NCI-H1417 treated with DMSO at 0.1 percent for 48 hours (cell line): Measurements from ENCODE around the gene NDUFS1.
"Not testable (repeated sequence)": the region's sequence is repeated elsewhere in the genome, so short reads cannot be mapped to it uniquely, and the experiment has no call there.

ENCODE experiments used
- DNase-seq: peaks from one replicate; lab custom pipeline; 2025; lab: John Stamatoyannopoulos, UW

The NDUFS1 gene

DNA sequence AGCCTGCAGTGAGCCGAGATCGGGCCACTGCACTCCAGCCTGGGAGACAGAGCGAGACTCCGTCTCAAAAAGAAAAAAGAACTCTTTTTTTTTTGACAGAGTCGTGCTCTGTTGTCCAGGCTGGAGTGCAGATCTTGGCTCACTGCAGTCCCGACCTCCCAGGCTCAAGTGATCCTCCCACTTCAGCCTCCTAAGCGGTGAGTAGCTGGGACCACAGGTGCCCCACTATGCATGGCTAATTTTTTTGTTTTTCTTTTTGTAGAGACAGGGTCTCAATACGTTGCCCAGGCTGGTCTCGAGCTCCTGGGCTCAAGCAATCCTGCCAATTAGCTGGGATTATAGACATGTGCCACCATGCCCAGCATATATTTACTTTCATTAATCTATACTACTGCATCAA is 60.8 kb downstream of the NDUFS1 start:
- no peak for DNase-seq

GRCh38 chr2:206096876-206097275 is 62.4 kb downstream of the NDUFS1 start:
- DNase-seq = no peak

DNA sequence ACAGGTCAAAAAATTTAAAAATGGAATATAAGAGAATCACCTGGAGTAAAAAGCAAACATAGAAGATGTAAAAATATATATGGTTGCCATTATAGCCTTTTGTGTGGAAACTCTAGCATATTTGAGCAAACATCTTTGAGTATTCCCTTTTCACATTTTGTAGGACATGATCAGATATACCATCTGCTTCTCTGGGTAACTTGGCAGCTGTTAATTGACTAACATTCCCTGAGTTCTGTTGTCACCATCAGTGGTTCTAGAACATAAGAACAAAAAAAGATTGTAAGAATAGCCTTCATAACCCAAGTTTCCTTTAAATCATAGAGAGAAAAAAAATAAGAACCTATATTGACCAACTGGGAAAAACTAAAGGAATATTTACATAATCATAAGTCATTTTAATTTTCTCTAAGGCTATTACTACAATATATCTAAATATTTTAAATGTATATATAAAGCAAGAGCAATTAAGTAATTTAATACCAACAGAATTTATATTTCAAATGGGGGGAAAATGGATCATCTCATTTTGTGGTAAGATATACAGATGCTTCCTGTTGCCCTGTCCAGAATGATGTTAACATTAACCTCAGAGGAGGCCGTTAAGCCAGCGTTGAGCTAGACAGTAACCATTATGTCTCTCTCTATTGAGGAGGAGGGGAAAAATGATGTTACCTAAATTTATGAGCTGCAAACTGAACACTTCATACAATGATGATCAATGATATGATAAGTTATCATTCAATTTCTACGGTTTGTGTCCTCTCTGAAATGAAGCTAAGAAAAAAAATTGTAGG is 63.5 kb downstream of the NDUFS1 start:
- no peak for DNase-seq

DNA sequence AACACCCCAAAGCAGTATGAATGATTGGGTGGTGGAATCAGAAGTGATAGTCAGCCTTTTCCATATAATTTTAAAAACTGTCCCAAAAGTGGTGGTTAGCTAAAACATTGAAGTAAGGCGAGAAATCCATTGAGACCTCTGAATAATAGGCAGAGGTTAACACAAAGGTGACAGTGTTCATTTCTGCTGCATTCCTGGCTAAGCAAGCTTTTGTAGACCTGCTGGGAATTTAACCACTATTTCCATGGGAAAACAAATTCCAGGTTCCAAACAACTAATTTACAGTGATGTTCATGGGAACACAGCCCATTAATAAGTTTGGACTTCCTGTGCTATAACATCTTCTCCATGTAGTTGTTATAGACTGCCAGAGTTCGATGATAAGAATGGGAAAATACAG is 66.9 kb downstream of the NDUFS1 start:
- no peak for DNase-seq

- no peak for DNase-seq
Measured at GRCh38 chr2:206088248-206088647, 71.0 kb downstream of the NDUFS1 start.

- no peak for DNase-seq
Measured at GRCh38 chr2:206086716-206087350, 72.4 kb downstream of the NDUFS1 start.

DNA sequence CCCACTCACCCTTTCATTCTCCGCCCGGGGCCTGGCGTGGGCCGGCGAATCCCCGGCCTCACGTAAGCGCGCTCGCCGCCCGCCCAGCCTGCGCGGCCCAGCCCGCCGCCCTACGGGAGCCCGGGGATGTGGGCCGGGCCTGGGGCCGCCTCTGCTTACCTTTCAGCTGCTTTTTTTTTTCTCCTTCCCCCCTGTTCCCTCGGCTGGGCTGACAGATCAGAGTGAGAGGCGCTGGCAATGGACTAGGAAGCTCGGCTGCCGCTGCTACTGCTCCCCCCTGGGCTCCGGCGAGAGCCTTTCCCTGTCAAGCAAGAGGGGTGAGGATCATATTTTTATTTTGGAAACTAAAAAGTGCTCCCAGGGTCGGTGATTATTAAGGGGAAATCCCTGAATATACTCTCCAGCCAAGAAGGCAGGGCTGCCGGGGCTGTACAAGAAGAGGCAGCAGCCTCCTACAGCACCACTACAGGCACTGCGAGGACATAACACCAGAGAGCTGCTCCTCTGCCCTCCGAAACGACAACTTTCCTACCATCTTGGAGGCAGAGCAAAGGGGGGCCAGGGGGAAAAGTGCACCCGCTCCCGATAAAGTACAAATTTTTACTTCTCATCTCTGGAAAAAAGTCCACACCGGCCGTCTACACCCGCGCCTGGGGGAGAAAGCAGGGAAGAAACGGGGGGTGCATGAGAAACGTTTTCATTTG is 73.3 kb downstream of the NDUFS1 start, which contains the start of gene INO80D:
Gene INO80D (minus strand): TSS at position 433 of the 704 bp plus-strand sequence. CDS start 23,158 bp downstream, outside the sequence.
- peak; percentile 79 for DNase-seq

GRCh38 chr2:206084870-206085741 is 74.1 kb downstream of the NDUFS1 start:
- DNase-seq = no peak

GRCh38 chr2:206084439-206084869 is 74.8 kb downstream of the NDUFS1 start:
- no peak for DNase-seq

DNA sequence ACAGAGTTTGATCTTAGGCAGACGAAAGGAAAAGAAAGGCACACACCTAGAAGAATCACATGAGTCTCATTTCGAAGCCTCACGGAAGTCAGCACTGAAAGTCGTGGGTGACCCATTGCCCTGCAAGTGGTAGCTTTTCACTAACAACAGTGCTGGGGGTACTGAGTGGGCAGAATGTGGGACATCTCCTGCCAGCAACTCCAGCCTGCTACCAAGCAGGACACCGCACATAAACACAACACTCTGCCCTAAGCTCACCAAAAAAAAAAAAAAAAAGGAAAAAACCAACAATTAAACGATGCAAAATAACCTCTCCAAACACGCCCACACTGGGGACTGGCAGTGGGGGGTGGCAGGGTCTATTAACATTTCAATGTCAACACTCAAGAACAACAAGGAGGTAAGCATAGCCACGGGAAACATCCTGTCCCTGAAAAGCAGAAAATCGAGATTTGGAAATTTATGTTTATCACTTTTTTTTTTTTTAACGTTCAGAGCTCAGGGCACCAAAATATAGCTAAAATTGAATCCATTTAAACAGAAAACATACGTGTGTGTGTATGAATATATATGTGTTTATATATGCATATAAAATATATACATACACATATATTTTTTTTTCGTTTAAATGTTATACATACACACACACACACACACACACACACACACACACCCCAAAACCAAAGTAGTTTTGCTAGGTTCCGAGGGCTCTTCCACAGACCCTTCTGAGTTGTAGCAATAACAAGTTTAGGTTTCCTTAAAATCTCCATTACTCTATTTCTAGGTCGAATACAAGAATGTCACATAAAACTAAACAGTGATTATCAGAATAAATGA is 75.4 kb downstream of the NDUFS1 start:
- no peak for DNase-seq

GRCh38 chr2:206082298-206082843 is 76.9 kb downstream of the NDUFS1 start:
- no peak for DNase-seq

- no peak for DNase-seq
Measured at GRCh38 chr2:206080927-206081326, 78.3 kb downstream of the NDUFS1 start.

DNA sequence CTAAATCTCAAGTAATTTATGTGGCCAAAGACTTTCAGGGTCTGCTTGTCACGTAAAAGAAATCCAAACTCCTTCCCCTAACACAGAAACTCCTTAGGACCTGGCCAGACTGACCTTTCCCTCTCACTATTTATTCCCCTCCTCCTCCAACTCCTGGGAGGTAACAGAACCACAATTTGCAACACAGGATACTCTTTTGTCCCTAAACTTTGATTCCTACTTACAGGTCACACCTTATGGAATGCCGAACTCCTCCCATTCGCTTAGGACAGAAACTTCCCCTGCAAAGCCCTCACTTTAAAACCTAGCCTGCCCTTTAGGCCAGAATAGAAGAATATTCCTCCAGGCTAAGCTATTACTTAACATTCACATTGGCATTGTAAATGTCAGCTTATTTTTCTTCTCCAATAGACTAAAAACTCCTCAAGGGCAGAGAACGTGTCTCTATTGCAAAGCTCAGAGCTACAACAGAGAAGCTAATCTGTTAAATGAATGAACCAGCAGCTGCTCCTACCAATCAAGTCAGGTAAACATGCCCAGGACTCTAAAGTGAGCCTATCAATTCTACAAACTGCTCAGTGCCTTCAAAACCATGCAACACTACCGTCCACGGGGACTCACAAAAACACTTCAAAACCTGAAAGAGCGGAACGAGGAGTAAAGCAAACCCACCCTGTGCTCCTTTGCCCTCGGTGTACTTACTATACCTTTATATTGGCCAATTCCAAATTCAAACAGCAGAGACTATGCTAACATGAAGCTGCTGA is 79.4 kb downstream of the NDUFS1 start:
- DNase-seq = no peak

GRCh38 chr2:206077879-206078278 is 81.4 kb downstream of the NDUFS1 start:
- not testable (repeated sequence) for DNase-seq

- no peak for DNase-seq
Measured at GRCh38 chr2:206075113-206075512, 84.1 kb downstream of the NDUFS1 start.

GRCh38 chr2:206071807-206072206 is 87.4 kb downstream of the NDUFS1 start:
- DNase-seq = no peak

DNA sequence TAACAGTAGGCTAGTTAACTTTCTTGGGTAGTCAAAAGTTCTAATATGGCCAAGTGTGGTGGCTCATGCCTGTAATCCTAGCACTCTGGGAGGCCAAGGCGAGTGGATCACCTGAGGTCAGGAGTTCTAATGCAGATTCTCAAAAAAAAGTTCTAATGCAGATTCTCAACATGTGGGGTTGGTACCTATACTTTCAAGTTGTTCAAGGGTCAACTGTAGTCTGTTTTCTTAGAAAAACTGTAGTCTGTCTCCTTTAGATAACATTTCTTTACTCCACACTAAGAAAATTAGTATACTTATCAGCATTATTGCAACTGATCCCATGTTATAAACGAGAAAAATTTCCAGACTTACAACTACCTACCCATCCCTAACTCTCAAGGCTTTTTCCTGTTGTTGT is 89.8 kb downstream of the NDUFS1 start:
- DNase-seq = no peak

DNA sequence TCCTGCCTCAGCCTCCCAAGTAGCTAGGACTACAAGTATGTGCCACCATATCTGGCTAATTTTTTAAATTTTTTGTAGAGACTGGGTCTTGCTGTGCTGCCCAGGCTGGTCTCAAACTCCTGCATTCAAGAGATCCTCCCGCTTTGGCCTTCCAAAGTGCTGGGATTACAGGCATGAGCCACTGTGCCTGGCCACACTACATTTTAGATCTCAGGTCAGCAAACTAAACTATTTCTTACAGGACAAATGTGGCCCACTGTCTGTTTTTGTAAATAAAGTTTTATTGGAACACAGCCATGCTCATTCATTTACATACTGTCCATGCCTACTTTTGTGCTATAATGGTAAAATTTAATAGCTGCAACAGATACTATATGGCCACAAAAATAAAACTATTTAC is 91.0 kb downstream of the NDUFS1 start:
- no peak for DNase-seq
